ENCODE measurements around the gene C1QTNF2.

C1QTNF2 gene

GRCh38 chr5:160370713-160371034 lies 248 bp upstream of the C1QTNF2 start:
- no peak for DNase-seq

GRCh38 chr5:160367885-160368284 lies 2.5 kb downstream of the C1QTNF2 start:
- no peak for DNase-seq

GRCh38 chr5:160367261-160367660 lies 3.2 kb downstream of the C1QTNF2 start:
- peak in 1 of 2 experiments; percentile 64 for DNase-seq

- no peak for DNase-seq
Observed at GRCh38 chr5:160366230-160366629, 4.2 kb downstream of the C1QTNF2 start.

- DNase-seq: no peak
Observed at GRCh38 chr5:160363660-160364395, 6.6 kb downstream of the C1QTNF2 start.

GRCh38 chr5:160363211-160363610 lies 7.2 kb downstream of the C1QTNF2 start:
- DNase-seq: peak in 1 of 2 experiments; percentile 29

GRCh38 chr5:160361624-160362228 lies 8.7 kb downstream of the C1QTNF2 start:
- DNase-seq: no peak

GRCh38 chr5:160360310-160360709 lies 10.1 kb downstream of the C1QTNF2 start:
- no peak for DNase-seq

- no peak for DNase-seq
Observed at GRCh38 chr5:160359816-160360215, 10.6 kb downstream of the C1QTNF2 start.

GRCh38 chr5:160359242-160359641 lies 11.2 kb downstream of the C1QTNF2 start:
- no peak for DNase-seq

- peak in 1 of 2 experiments; percentile 37 for DNase-seq
Observed at GRCh38 chr5:160357861-160358411, 12.5 kb downstream of the C1QTNF2 start.

- no peak for DNase-seq
Observed at GRCh38 chr5:160357394-160357793, 13.0 kb downstream of the C1QTNF2 start.

GRCh38 chr5:160356550-160357347 lies 13.7 kb downstream of the C1QTNF2 start:
- peak in 1 of 2 experiments; percentile 12 for DNase-seq

GRCh38 chr5:160354666-160355065 lies 15.8 kb downstream of the C1QTNF2 start:
- no peak for DNase-seq

GRCh38 chr5:160353379-160353778 lies 17.0 kb downstream of the C1QTNF2 start:
- no peak for DNase-seq

- no peak for DNase-seq
Observed at GRCh38 chr5:160352308-160352707, 18.1 kb downstream of the C1QTNF2 start.

- no peak for DNase-seq
Observed at GRCh38 chr5:160349935-160350303, 20.5 kb downstream of the C1QTNF2 start.

- no peak for DNase-seq
Observed at GRCh38 chr5:160349249-160349934, 21.0 kb downstream of the C1QTNF2 start.

GRCh38 chr5:160348080-160348479 lies 22.3 kb downstream of the C1QTNF2 start:
- DNase-seq: no peak

- DNase-seq: no peak
Observed at GRCh38 chr5:160347448-160347847, 23.0 kb downstream of the C1QTNF2 start.

GRCh38 chr5:160342413-160342941 lies 27.9 kb downstream of the C1QTNF2 start:
- peak in 1 of 2 experiments; percentile 33 for DNase-seq

GRCh38 chr5:160341309-160341870 lies 29.0 kb downstream of the C1QTNF2 start:
- no peak for DNase-seq
